ENCODE measurements around the gene HDAC6.
"Not testable (repeated sequence)": the region's sequence is repeated elsewhere in the genome, so short reads cannot be mapped to it uniquely, and the experiment has no call there.

Gene HDAC6

DNA sequence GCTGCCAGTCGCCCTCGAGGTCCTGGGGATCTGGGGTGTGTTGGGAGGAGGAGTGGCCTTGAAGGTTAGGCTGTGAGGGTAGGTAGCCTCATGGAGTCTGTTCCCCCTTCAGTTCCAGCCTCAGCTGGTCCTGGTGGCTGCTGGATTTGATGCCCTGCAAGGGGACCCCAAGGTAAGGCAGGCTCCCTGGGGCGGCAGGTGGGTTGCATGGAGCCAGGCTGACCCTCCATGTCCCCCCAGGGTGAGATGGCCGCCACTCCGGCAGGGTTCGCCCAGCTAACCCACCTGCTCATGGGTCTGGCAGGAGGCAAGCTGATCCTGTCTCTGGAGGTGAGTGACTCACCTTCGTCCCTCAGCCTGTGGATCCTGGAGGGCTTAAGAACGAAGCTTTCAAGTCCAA is 12.9 kb downstream of the HDAC6 start:
- TF ChIP-seq, protein P1, sequence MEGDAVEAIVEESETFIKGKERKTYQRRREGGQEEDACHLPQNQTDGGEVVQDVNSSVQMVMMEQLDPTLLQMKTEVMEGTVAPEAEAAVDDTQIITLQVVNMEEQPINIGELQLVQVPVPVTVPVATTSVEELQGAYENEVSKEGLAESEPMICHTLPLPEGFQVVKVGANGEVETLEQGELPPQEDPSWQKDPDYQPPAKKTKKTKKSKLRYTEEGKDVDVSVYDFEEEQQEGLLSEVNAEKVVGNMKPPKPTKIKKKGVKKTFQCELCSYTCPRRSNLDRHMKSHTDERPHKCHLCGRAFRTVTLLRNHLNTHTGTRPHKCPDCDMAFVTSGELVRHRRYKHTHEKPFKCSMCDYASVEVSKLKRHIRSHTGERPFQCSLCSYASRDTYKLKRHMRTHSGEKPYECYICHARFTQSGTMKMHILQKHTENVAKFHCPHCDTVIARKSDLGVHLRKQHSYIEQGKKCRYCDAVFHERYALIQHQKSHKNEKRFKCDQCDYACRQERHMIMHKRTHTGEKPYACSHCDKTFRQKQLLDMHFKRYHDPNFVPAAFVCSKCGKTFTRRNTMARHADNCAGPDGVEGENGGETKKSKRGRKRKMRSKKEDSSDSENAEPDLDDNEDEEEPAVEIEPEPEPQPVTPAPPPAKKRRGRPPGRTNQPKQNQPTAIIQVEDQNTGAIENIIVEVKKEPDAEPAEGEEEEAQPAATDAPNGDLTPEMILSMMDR (IDR thresholded peaks at IDR 0.05; ENCODE audit: low read depth, low read length), result no peak
- H3K4me3 ChIP-seq (ENCODE audit: low read depth, low read length), result no peak overlapping the region

DNA sequence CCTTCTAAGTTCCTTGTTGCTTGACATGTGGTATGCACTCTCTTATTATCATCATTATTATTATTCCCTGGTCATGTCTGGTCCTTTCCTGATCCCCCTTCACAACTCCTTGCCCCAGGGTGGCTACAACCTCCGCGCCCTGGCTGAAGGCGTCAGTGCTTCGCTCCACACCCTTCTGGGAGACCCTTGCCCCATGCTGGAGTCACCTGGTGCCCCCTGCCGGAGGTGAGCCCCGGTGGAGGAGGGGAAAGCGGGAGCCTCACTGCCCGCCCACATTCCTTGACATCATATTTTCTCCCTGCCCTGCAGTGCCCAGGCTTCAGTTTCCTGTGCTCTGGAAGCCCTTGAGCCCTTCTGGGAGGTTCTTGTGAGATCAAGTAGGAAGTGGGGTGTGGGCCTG is 13.4 kb downstream of the HDAC6 start:
- TF ChIP-seq, protein P1 (IDR thresholded peaks at IDR 0.05; ENCODE audit: low read depth, low read length), result no peak

DNA sequence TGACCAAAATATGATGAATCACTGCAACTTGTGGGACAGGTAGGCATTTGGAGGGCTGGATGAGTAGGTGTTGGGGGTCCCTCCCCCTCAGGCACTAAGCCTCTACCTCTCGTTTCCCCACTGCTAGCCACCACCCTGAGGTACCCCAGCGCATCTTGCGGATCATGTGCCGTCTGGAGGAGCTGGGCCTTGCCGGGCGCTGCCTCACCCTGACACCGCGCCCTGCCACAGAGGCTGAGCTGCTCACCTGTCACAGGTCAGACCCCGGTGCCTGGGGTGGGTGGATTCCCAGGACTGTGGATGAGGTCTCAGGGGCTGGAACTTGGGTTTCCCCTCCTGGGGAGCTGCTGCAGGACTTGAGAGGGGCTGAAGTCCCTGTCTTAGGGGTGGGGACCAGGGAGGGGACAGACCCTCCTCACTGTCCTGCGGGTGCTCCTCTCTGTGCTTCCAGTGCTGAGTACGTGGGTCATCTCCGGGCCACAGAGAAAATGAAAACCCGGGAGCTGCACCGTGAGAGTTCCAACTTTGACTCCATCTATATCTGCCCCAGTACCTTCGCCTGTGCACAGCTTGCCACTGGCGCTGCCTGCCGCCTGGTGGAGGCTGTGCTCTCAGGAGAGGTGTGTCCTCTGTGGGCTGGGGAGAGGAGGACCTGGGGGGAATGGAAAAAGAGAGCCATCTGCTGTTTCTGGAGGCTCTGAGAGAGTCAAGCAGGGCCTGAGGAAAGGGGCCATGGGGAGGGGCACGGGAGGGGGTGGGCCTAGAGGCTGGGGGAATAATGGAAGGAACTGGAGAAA is 14.3 kb downstream of the HDAC6 start:
- TF ChIP-seq, protein P1 (IDR thresholded peaks at IDR 0.05; ENCODE audit: low read depth, low read length), result no peak
- H3K4me3 ChIP-seq (ENCODE audit: low read depth, low read length), result no peak overlapping the region

More for the DNA sequence above, 13.4 kb downstream of the HDAC6 start:
- H3K4me3 ChIP-seq (ENCODE audit: low read depth, low read length), result no peak overlapping the region

DNA sequence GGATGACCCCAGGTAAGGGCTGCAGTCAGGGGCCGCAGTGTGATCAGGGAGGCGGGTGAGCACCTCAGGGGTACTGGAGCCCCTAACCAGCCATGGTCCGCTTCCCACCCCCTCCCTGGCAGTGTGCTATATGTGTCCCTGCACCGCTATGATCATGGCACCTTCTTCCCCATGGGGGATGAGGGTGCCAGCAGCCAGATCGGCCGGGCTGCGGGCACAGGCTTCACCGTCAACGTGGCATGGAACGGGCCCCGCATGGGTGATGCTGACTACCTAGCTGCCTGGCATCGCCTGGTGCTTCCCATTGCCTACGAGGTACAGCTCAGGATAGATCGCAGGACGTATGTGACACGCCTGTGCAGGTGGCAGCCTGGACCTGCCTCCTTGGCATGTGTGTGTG is 16.2 kb downstream of the HDAC6 start:
- H3K4me3 ChIP-seq (ENCODE audit: low read depth, low read length), result no peak overlapping the region
- TF ChIP-seq, protein P1 (IDR thresholded peaks at IDR 0.05; ENCODE audit: low read depth, low read length), result no peak

DNA sequence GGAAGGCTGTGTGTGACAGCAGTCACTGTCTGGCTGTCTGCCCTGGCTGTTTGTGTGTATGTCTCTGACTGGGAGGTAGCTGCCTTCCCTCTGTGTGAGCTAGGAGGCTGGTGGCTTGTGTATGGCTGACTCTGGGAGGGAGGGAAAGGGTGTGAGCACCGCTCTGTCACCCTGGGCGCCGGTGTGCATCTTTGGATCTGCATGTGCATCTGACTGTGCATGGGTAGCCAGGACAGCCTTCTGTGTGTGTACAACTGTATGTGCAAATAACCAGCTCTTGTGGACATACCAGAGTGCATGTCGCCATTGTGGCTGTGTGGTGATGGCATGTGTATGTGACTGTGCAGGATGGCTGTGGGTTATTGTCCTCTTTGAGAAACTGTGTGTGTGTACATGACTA is 17.0 kb downstream of the HDAC6 start:
- TF ChIP-seq, protein P1 (IDR thresholded peaks at IDR 0.05; ENCODE audit: low read depth, low read length), result no peak
- no peak overlapping the region for H3K4me3 ChIP-seq (ENCODE audit: low read depth, low read length)

DNA sequence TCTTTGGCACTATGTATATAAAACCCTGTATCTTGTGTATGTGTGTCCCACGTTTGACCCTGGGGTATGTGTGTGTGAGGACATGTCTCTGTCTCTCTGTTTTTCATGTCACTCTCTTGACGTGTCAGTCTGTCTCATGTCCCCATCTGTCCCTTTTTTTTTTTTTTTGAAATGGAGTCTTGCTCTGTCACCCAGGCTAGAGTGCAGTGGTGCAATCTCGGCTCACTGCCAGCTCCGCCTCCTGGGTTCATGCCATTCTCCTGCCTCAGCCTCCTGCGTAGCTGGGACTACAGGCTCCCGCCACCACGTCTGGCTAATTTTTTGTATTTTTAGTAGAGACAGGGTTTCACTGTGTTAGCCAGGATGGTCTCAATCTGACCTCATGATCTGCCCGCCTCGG is 17.5 kb downstream of the HDAC6 start:
- H3K4me3 ChIP-seq (ENCODE audit: low read depth, low read length), result not testable (repeated sequence)

DNA sequence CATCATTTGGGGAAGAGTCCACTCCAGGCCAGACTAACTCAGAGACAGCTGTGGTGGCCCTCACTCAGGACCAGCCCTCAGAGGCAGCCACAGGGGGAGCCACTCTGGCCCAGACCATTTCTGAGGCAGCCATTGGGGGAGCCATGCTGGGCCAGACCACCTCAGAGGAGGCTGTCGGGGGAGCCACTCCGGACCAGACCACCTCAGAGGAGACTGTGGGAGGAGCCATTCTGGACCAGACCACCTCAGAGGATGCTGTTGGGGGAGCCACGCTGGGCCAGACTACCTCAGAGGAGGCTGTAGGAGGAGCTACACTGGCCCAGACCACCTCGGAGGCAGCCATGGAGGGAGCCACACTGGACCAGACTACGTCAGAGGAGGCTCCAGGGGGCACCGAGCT is 21.2 kb downstream of the HDAC6 start:
- TF ChIP-seq, protein P1 (IDR thresholded peaks at IDR 0.05; ENCODE audit: low read depth, low read length), result no peak

DNA sequence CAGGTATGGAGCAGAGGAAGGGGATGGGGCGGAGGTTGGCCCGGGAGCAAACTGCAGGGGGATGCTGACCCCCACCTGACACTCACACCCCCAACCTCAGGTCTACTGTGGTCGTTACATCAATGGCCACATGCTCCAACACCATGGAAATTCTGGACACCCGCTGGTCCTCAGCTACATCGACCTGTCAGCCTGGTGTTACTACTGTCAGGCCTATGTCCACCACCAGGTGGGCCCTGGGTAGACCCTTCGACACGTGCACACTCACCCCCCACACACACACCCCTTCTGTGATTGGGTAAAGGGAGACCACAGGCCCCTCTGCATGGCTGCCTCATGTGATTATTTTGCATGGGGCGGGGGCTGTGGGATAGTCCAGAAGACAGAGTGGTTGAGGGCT is 22.2 kb downstream of the HDAC6 start:
- TF ChIP-seq, protein P1 (IDR thresholded peaks at IDR 0.05; ENCODE audit: low read depth, low read length), result no peak
- no peak overlapping the region for H3K4me3 ChIP-seq (ENCODE audit: low read depth, low read length)

More for the DNA sequence above, 21.2 kb downstream of the HDAC6 start:
- no peak overlapping the region for H3K4me3 ChIP-seq (ENCODE audit: low read depth, low read length)
